HCT116 (cell line): ENCODE data around the gene PRKCQ. TPM values are rescaled to one million over a fixed set of nuclear protein-coding genes. Genes with fewer than 3 reads are reported as not detected.

Experiments used
- ATAC-seq: fragments of 200-7000 bp; cut with Tn5 transposase; 2 replicates; pipeline ENCODE4 v1.9.1; 2020; ENCODE audit warnings: mild to moderate bottlenecking, moderate library complexity
- BruUV-seq: library from RNA; stranded (reverse); fragments of 400-500 nt; replicated peaks from 2 replicates; lab custom pipeline; 2021; lab: Mats Ljungman, UMichigan
- CTCF ChIA-PET: fragments of 300-600 bp; sonication (Branson Sonifier 250); formaldehyde crosslinking; loops from one replicate; lab custom pipeline; 2021; ENCODE audit warnings: antibody characterized with exemption; lab: Charles Lee
- POLR2A ChIA-PET: fragments of 300-600, 350-600 bp; sonication (Branson Sonifier 250); formaldehyde crosslinking; loops from one replicate; lab custom pipeline; 2021; ENCODE audit warnings: antibody characterized with exemption; lab: Charles Lee
- RAD21 ChIA-PET, 2 experiments: fragments of 300-600 bp; sonication (Branson Sonifier 250); formaldehyde crosslinking; loops; one replicate each; lab custom pipeline; 2023; ENCODE audit warnings: low total read pairs in 2 of 2; ENCODE audit not compliant: uncharacterized antibody in 2 of 2, unreplicated experiment in 2 of 2, low non-redundant PET in 1 of 2; lab: Charles Lee
- DNase-seq: peaks from one replicate; pipeline ENCODE4 v3.0.0-alpha.2; 2010; ENCODE audit warnings: low read depth, low spot score
- H2AFZ ChIP-seq: fragments of 200-600 bp; shearing (Covaris generic), sonication (generic); 2 replicates; pipeline ENCODE4 v1.6.1; 2017; ENCODE audit warnings: low read depth, mixed run types, mixed read lengths, antibody characterized with exemption, low read length; ENCODE audit not compliant: poor library complexity, severe bottlenecking
- H3K27ac ChIP-seq: 2 replicates; pipeline ENCODE4 v1.5.1; 2012; ENCODE audit warnings: low read depth, low read length
- H3K27me3 ChIP-seq: fragments of 200-600 bp; sonication (generic); 2 replicates; pipeline ENCODE4 v1.6.1; 2016; ENCODE audit warnings: mixed run types, low read length, mixed read lengths; ENCODE audit not compliant: insufficient read depth
- H3K36me3 ChIP-seq, 2 experiments: fragments of 200-500 bp in 1 of 2; fragments of 200-600 bp in 1 of 2; sonication (Bioruptor generic) in 1 of 2; sonication (generic) in 1 of 2; 2 replicates each; pipeline versions ENCODE4 v1.5.1 to v1.6.1; 2014 to 2016; ENCODE audit warnings: low read length in 2 of 2, inconsistent platforms in 1 of 2, mixed read lengths in 1 of 2, mixed run types in 1 of 2; ENCODE audit not compliant: insufficient read depth in 2 of 2, control insufficient read depth in 1 of 2
- H3K4me1 ChIP-seq, 2 experiments: fragments of 200-600 bp in 1 of 2; sonication (generic) in 1 of 2; 2 replicates each; pipeline versions ENCODE4 v1.5.1 to v1.6.1; 2012 to 2017; ENCODE audit warnings: low read length in 2 of 2, inconsistent platforms in 1 of 2, mild to moderate bottlenecking in 1 of 2, mixed read lengths in 1 of 2, mixed run types in 1 of 2, moderate library complexity in 1 of 2; ENCODE audit not compliant: insufficient read depth in 2 of 2, control insufficient read depth in 1 of 2
- H3K4me2 ChIP-seq: fragments of 200-600 bp; sonication (generic); 2 replicates; pipeline ENCODE4 v1.6.1; 2017; ENCODE audit warnings: mixed run types, low read length, mixed read lengths
- H3K4me3 ChIP-seq, 2 experiments: fragments of 200-600 bp in 1 of 2; sonication (generic) in 1 of 2; replicated peaks in 1 of 2; 2 replicates each; pipeline ENCODE4 v1.5.1; 2011 to 2016; ENCODE audit warnings: low read length in 2 of 2, control low read depth in 1 of 2, low read depth in 1 of 2, mild to moderate bottlenecking in 1 of 2, mixed read lengths in 1 of 2, mixed run types in 1 of 2
- H3K79me2 ChIP-seq: fragments of 200-600 bp; sonication (generic); 2 replicates; pipeline ENCODE4 v1.6.1; 2017; ENCODE audit warnings: mild to moderate bottlenecking, mixed run types, low read length, moderate library complexity, mixed read lengths; ENCODE audit not compliant: insufficient read depth
- H3K9ac ChIP-seq: fragments of 200-600 bp; sonication (generic); 2 replicates; pipeline ENCODE4 v1.6.1; 2016; ENCODE audit warnings: low read length, mixed read lengths
- H3K9me2 ChIP-seq: fragments of 200-600 bp; sonication (generic), shearing (Covaris generic); 2 replicates; pipeline ENCODE4 v1.6.1; 2017; ENCODE audit warnings: mixed run types, mild to moderate bottlenecking, moderate library complexity; ENCODE audit not compliant: insufficient read depth
- H3K9me3 ChIP-seq, 2 experiments: fragments of 200-500 bp in 1 of 2; fragments of 200-600 bp in 1 of 2; sonication (Bioruptor generic) in 1 of 2; sonication (generic) in 1 of 2; 2 replicates each; pipeline ENCODE4 v1.6.1; 2014 to 2017; ENCODE audit warnings: low read length in 2 of 2, mixed read lengths in 2 of 2, inconsistent platforms in 1 of 2, low read depth in 1 of 2, mild to moderate bottlenecking in 1 of 2, mixed run types in 1 of 2, moderate library complexity in 1 of 2; ENCODE audit not compliant: control insufficient read depth in 1 of 2, insufficient read depth in 1 of 2
- H4K20me1 ChIP-seq: fragments of 200-600 bp; sonication (generic), shearing (Covaris generic); 2 replicates; pipeline ENCODE4 v1.6.1; 2017; ENCODE audit warnings: mixed run types, mild to moderate bottlenecking, moderate library complexity; ENCODE audit not compliant: insufficient read depth
- CBX3 ChIP-seq: IDR thresholded peaks from 2 replicates; pipeline ENCODE4 v1.6.1; 2012; ENCODE audit warnings: low read depth
- CTCF ChIP-seq, 3 experiments: fragments of 200-600 bp in 1 of 3; sonication (generic) in 1 of 3; IDR thresholded peaks in 2 of 3; conservative IDR thresholded peaks in 1 of 3; 2 replicates each; pipeline ENCODE4 v1.5.1; 2012 to 2017; ENCODE audit warnings: low read depth in 2 of 3, low read length in 2 of 3, antibody characterized with exemption in 1 of 3, borderline replicate concordance in 1 of 3, control low read depth in 1 of 3, mild to moderate bottlenecking in 1 of 3, mixed read lengths in 1 of 3, mixed run types in 1 of 3, moderate library complexity in 1 of 3; ENCODE audit not compliant: insufficient read depth in 1 of 3
- EGR1 ChIP-seq: IDR thresholded peaks from 2 replicates; pipeline ENCODE4 v1.6.1; 2012; ENCODE audit warnings: low read depth
- ELF1 ChIP-seq: IDR thresholded peaks from 2 replicates; pipeline ENCODE4 v1.6.1; 2012; ENCODE audit warnings: low read depth, borderline replicate concordance
- EZH2 ChIP-seq: fragments of 200-600 bp; sonication (generic); IDR thresholded peaks from 2 replicates; pipeline ENCODE4 v1.6.1; 2017; ENCODE audit warnings: antibody characterized with exemption, mixed run types
- EZH2phosphoT487 ChIP-seq: fragments of 200-600 bp; IDR thresholded peaks from 2 replicates; pipeline ENCODE4 v1.6.1; 2018; ENCODE audit warnings: antibody characterized with exemption, borderline replicate concordance
- FOSL1 ChIP-seq: IDR thresholded peaks from 2 replicates; pipeline ENCODE4 v1.6.1; 2012; ENCODE audit warnings: low read depth
- JUND ChIP-seq: IDR thresholded peaks from 2 replicates; pipeline ENCODE4 v1.6.1; 2012
- POLR2A ChIP-seq: IDR thresholded peaks from 2 replicates; pipeline ENCODE4 v1.7.0; 2011; ENCODE audit warnings: borderline replicate concordance; ENCODE audit not compliant: insufficient read depth, insufficient read length; ENCODE audit errors: extremely low read depth
- RAD21 ChIP-seq: IDR thresholded peaks from 2 replicates; pipeline ENCODE4 v1.6.1; 2012; ENCODE audit warnings: low read depth, mild to moderate bottlenecking
- SIN3A ChIP-seq: IDR thresholded peaks from 2 replicates; pipeline ENCODE4 v1.6.1; 2012; ENCODE audit warnings: low read depth
- SP1 ChIP-seq: IDR thresholded peaks from 2 replicates; pipeline ENCODE4 v1.6.1; 2012; ENCODE audit warnings: low read depth
- ZBTB33 ChIP-seq: IDR thresholded peaks from 2 replicates; pipeline ENCODE4 v1.6.1; 2011; ENCODE audit warnings: mild to moderate bottlenecking, low read length, moderate library complexity; ENCODE audit not compliant: insufficient replicate concordance; ENCODE audit errors: extremely low read depth
- ZFX ChIP-seq: fragments of 450-650 bp; IDR thresholded peaks from 2 replicates; pipeline ENCODE4 v1.6.1; 2017
- intact Hi-C: fragments of 100-400 bp; cut with micrococcal nuclease; formaldehyde crosslinking; loops from 2 replicates; pipeline ENCODE4 v1.10.0; 2022
- total RNA-seq: library from RNA; stranded (reverse); gene quantifications from one replicate; pipeline ENCODE4 v1.2.1, GENCODE V29; 2021; ENCODE audit not compliant: unreplicated experiment
- TF ChIP-seq, protein P1 (sequence below): IDR thresholded peaks from 2 replicates; pipeline ENCODE4 v1.6.1; 2012

Gene PRKCQ
- total RNA-seq, 1 experiment from 2014 or later, result 0.54 TPM

GRCh38 chr10:6406220-6407033 is 173.6 kb downstream of the PRKCQ start:
- Histone ChIP-seq H3K4me2 (no peak overlapping the region), H3K4me3 (no peak overlapping the region), H3K79me2 (no peaks in the 10 kb centered on the region), H3K27me3 (peaks cover 4% of the 10 kb centered on the region), H4K20me1 (no peaks in the 10 kb centered on the region), H3K36me3 (no peaks in the 10 kb centered on the region), H3K9me3 (no peaks in the 10 kb centered on the region), H3K4me1 (peaks cover 0 to 6% of the 10 kb centered on the region in 2 experiments; a peak in 2 of 4 replicates), H3K9me2 (no peaks in the 10 kb centered on the region), H2AFZ (no peak overlapping the region), H3K27ac (no peak overlapping the region), H3K9ac (no peak overlapping the region)
- TF ChIP-seq CTCF (IDR thresholded peaks at IDR 0.05 in 2 of 3, conservative IDR thresholded peaks at IDR 0.05 in 1 of 3; ENCODE audit: borderline replicate concordance in 1 of 3, insufficient read depth in 1 of 3, low read depth in 2 of 3, low read length in 2 of 3) (peak; percentile 44 to 68 (median 54); a peak in 5 of 6 replicates), FOSL1 (no peak), RAD21 (peak; percentile 65)
- peak; percentile 18 for DNase-seq
- CTCF ChIA-PET, result interaction anchor here (0.8 to 1.5 kb wide), 9 partner anchors 9 to 300 kb away, joined by 3 to 17 read pairs (median 3); partner anchors contain the start of gene PFKFB3
- POLR2A ChIA-PET, result interaction anchor here (0.6 kb wide), 1 partner anchor 207 kb away, joined by 3 read pairs; no protein-coding TSS in a partner anchor
- BruUV-seq, result no TSS peak
- no peak for ATAC-seq
- intact Hi-C loops, result loop anchor here (1.0 kb wide), 1 partner anchor 392 kb away; no protein-coding TSS in a partner anchor
- RAD21 ChIA-PET, result interaction anchor here in 1 of 2 experiments (0.7 kb wide), 1 partner anchor 105 kb away, joined by 3 read pairs; no protein-coding TSS in a partner anchor

- Histone ChIP-seq H4K20me1 (no peaks in the 10 kb centered on the region), H3K79me2 (no peaks in the 10 kb centered on the region), H3K9ac (no peak overlapping the region), H3K9me2 (no peaks in the 10 kb centered on the region), H3K4me3 (no peak overlapping the region), H3K9me3 (no peaks in the 10 kb centered on the region), H3K27ac (no peak overlapping the region), H3K4me2 (no peak overlapping the region), H2AFZ (no peak overlapping the region), H3K27me3 (no peaks in the 10 kb centered on the region), H3K4me1 (peaks cover 0 to 11% of the 10 kb centered on the region in 2 experiments; a peak in 2 of 4 replicates), H3K36me3 (no peaks in the 10 kb centered on the region)
- intact Hi-C loops, result loop anchor here (1.0 kb wide), 1 partner anchor 391 kb away; no protein-coding TSS in a partner anchor
- ChIA-PET CTCF (interaction anchor here (0.8 to 1.5 kb wide), 9 partner anchors 8 to 299 kb away, joined by 3 to 17 read pairs (median 3); partner anchors contain the start of gene PFKFB3), POLR2A (interaction anchor here (0.6 kb wide), 1 partner anchor 206 kb away, joined by 3 read pairs; no protein-coding TSS in a partner anchor), RAD21 (no interaction called here)
- DNase-seq (no peak), ATAC-seq (no peak)
- BruUV-seq, result no TSS peak
- TF ChIP-seq EZH2phosphoT487 (no peak), CBX3 (no peak), ZBTB33 (no peak), ELF1 (no peak), EGR1 (no peak), FOSL1 (no peak), SP1 (no peak), RAD21 (no peak), JUND (no peak), POLR2A (no peak), SIN3A (no peak), ZFX (no peak), EZH2 (no peak)
- TF ChIP-seq, protein P1, sequence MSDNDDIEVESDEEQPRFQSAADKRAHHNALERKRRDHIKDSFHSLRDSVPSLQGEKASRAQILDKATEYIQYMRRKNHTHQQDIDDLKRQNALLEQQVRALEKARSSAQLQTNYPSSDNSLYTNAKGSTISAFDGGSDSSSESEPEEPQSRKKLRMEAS, result no peak
These were observed 174.4 kb downstream of the PRKCQ start for GRCh38 chr10:6405713-6406112.
